KMS-11 (cell line): ENCODE data around the gene KRTAP2-1.

ENCODE experiments used
- H2AFZ ChIP-seq: fragments of 200-600 bp; sonication (generic); 2 replicates; pipeline ENCODE4 v1.6.1; 2016; ENCODE audit warnings: antibody characterized with exemption, mixed run types, low read depth
- H3K27ac ChIP-seq: fragments of 200-600 bp; sonication (generic); 2 replicates; pipeline ENCODE4 v1.6.1; 2016; ENCODE audit warnings: mild to moderate bottlenecking, mixed run types
- H3K27me3 ChIP-seq: fragments of 200-600 bp; sonication (generic); 2 replicates; pipeline ENCODE4 v1.6.1; 2017; ENCODE audit warnings: mild to moderate bottlenecking, low read depth, mixed run types, moderate library complexity; ENCODE audit not compliant: insufficient read depth
- H3K36me3 ChIP-seq: fragments of 200-600 bp; sonication (generic); 2 replicates; pipeline ENCODE4 v1.6.1; 2017; ENCODE audit warnings: mild to moderate bottlenecking, mixed run types; ENCODE audit not compliant: insufficient read depth
- H3K4me1 ChIP-seq: fragments of 200-600 bp; sonication (generic); 2 replicates; pipeline ENCODE4 v1.6.1; 2016; ENCODE audit warnings: mild to moderate bottlenecking, low read depth, mixed run types; ENCODE audit not compliant: poor library complexity, severe bottlenecking
- H3K4me2 ChIP-seq: fragments of 200-600 bp; sonication (generic); 2 replicates; pipeline ENCODE4 v1.7.0; 2016; ENCODE audit warnings: mild to moderate bottlenecking, mixed run types
- H3K4me3 ChIP-seq: fragments of 200-600 bp; sonication (generic); IDR thresholded peaks from 2 replicates; pipeline ENCODE4 v1.6.1; 2017; ENCODE audit warnings: low read depth, low read length, mixed read lengths; ENCODE audit not compliant: insufficient read depth
- H3K79me2 ChIP-seq: fragments of 200-600 bp; sonication (generic); 2 replicates; pipeline ENCODE4 v1.6.1; 2016; ENCODE audit warnings: low read depth, mixed run types; ENCODE audit not compliant: insufficient read depth
- H3K9ac ChIP-seq: fragments of 200-600 bp; sonication (generic); 2 replicates; pipeline ENCODE4 v1.6.1; 2016; ENCODE audit warnings: mild to moderate bottlenecking, mixed run types
- H4K20me1 ChIP-seq: fragments of 200-600 bp; sonication (generic); 2 replicates; pipeline ENCODE4 v1.6.1; 2016; ENCODE audit warnings: mild to moderate bottlenecking, mixed run types; ENCODE audit not compliant: insufficient read depth
- CTCF ChIP-seq: fragments of 200-600 bp; sonication (generic); conservative IDR thresholded peaks from 2 replicates; pipeline ENCODE4 v1.6.1; 2017; ENCODE audit warnings: low read depth, mild to moderate bottlenecking, antibody characterized with exemption, low read length, moderate library complexity, mixed read lengths

The KRTAP2-1 gene

GRCh38 chr17:41054025-41054424, 6.9 kb upstream of the KRTAP2-1 start:
- H3K4me1 ChIP-seq = no peaks in the 10 kb centered on the region

GRCh38 chr17:41052566-41052965, 5.5 kb upstream of the KRTAP2-1 start:
- Histone ChIP-seq H3K4me3 (no peak overlapping the region), H2AFZ (no peak overlapping the region), H3K36me3 (no peaks in the 10 kb centered on the region), H3K4me2 (no peak overlapping the region), H3K27ac (no peak overlapping the region), H3K27me3 (no peaks in the 10 kb centered on the region), H3K9ac (no peak overlapping the region), H3K4me1 (no peaks in the 10 kb centered on the region), H4K20me1 (no peaks in the 10 kb centered on the region), H3K79me2 (no peaks in the 10 kb centered on the region)
- TF ChIP-seq CTCF = no peak

More at GRCh38 chr17:41054025-41054424, 6.9 kb upstream of the KRTAP2-1 start:
- no peak overlapping the region for H3K9ac ChIP-seq
- H3K27me3 ChIP-seq = no peaks in the 10 kb centered on the region
- no peak overlapping the region for H3K4me2 ChIP-seq
- H3K4me3 ChIP-seq = no peak overlapping the region
- no peak overlapping the region for H3K27ac ChIP-seq
- H3K36me3 ChIP-seq = no peaks in the 10 kb centered on the region
- H2AFZ ChIP-seq = no peak overlapping the region
- no peak for TF ChIP-seq CTCF
- no peaks in the 10 kb centered on the region for H4K20me1 ChIP-seq
- H3K79me2 ChIP-seq = no peaks in the 10 kb centered on the region

- no peaks in the 10 kb centered on the region for H3K4me1 ChIP-seq
- no peaks in the 10 kb centered on the region for H3K27me3 ChIP-seq
- no peak overlapping the region for H3K9ac ChIP-seq
- H2AFZ ChIP-seq = no peak overlapping the region
- H3K4me2 ChIP-seq = no peak overlapping the region
- no peak overlapping the region for H3K4me3 ChIP-seq
- H4K20me1 ChIP-seq = no peaks in the 10 kb centered on the region
- no peak overlapping the region for H3K27ac ChIP-seq
- H3K79me2 ChIP-seq = no peaks in the 10 kb centered on the region
- H3K36me3 ChIP-seq = no peaks in the 10 kb centered on the region
- no peak for TF ChIP-seq CTCF
These were observed 2.0 kb upstream of the KRTAP2-1 start for GRCh38 chr17:41049110-41049509.

GRCh38 chr17:41048441-41048840, 1.3 kb upstream of the KRTAP2-1 start:
- Histone ChIP-seq H3K4me1 (no peaks in the 10 kb centered on the region), H3K4me3 (no peak overlapping the region), H3K27ac (no peak overlapping the region), H4K20me1 (no peaks in the 10 kb centered on the region), H3K9ac (no peak overlapping the region), H2AFZ (no peak overlapping the region), H3K4me2 (no peak overlapping the region), H3K27me3 (no peaks in the 10 kb centered on the region), H3K79me2 (no peaks in the 10 kb centered on the region), H3K36me3 (no peaks in the 10 kb centered on the region)
- TF ChIP-seq CTCF = no peak
